Naive thymus-derived CD4-positive, alpha-beta T cell (primary cell): ENCODE measurements around the gene BAX. TPM values are rescaled to one million over a fixed set of nuclear protein-coding genes. Genes with fewer than 3 reads are reported as not detected.

Source experiments
- ATAC-seq: fragments of 150-1000 bp; cut with Tn5 transposase; 2 replicates; pipeline ENCODE4 v1.10.0; 2021; ENCODE audit warnings: mild to moderate bottlenecking, moderate library complexity
- CTCF ChIA-PET: fragments of 350-600 bp; sonication (Branson Sonifier 250); formaldehyde crosslinking; loops from one replicate; lab custom pipeline; 2021; ENCODE audit warnings: antibody characterized with exemption; lab: Charles Lee
- POLR2A ChIA-PET: fragments of 350-600 bp; sonication (Branson Sonifier 250); formaldehyde crosslinking; loops from one replicate; lab custom pipeline; 2021; ENCODE audit warnings: antibody characterized with exemption, inconsistent platforms; lab: Charles Lee
- DNase-seq, 9 donors: peaks; one replicate each; pipeline versions ENCODE4 v3.0.0 to v3.0.0-alpha.2; 2020 to 2022; ENCODE audit warnings: mixed read lengths in 1 of 9
- H3K27ac ChIP-seq: one replicate; pipeline ENCODE4 v1.7.0; 2013; ENCODE audit warnings: mild to moderate bottlenecking, low read depth, low read length, moderate library complexity
- H3K27me3 ChIP-seq, 2 donors: one replicate each; pipeline ENCODE4 v1.7.0; 2013; ENCODE audit warnings: low read length in 2 of 2, mild to moderate bottlenecking in 2 of 2, moderate library complexity in 2 of 2; ENCODE audit not compliant: control insufficient read depth in 2 of 2, insufficient read depth in 2 of 2
- H3K36me3 ChIP-seq, 3 experiments: 1 replicate in 2 of 3; 2 replicates in 1 of 3; pipeline ENCODE4 v1.7.0; 2013; ENCODE audit warnings: low read length in 3 of 3, mild to moderate bottlenecking in 3 of 3, moderate library complexity in 1 of 3; ENCODE audit not compliant: insufficient read depth in 3 of 3, control insufficient read depth in 2 of 3
- H3K4me1 ChIP-seq, 2 donors: one replicate each; pipeline ENCODE4 v1.7.0; 2013; ENCODE audit warnings: low read length in 2 of 2, mild to moderate bottlenecking in 2 of 2, moderate library complexity in 1 of 2; ENCODE audit not compliant: control insufficient read depth in 2 of 2, insufficient read depth in 2 of 2
- H3K4me3 ChIP-seq: 2 replicates; pipeline ENCODE4 v1.7.0; 2013; ENCODE audit warnings: mild to moderate bottlenecking, low read length
- H3K9me3 ChIP-seq, 3 experiments: 1 replicate in 2 of 3; 2 replicates in 1 of 3; pipeline ENCODE4 v1.7.0; 2013; ENCODE audit warnings: low read length in 3 of 3; ENCODE audit not compliant: control insufficient read depth in 2 of 3
- H3K27ac Mint-ChIP-seq, 9 donors: one replicate each; pipeline ENCODE4 v1.8.0; 2020 to 2022; ENCODE audit warnings: mixed read lengths in 9 of 9, mild to moderate bottlenecking in 8 of 9, moderate library complexity in 5 of 9, inconsistent platforms in 2 of 9
- H3K27me3 Mint-ChIP-seq, 5 donors: one replicate each; pipeline ENCODE4 v1.8.0; 2021 to 2022; ENCODE audit warnings: mixed read lengths in 5 of 5, mild to moderate bottlenecking in 1 of 5
- H3K36me3 Mint-ChIP-seq, 5 donors: one replicate each; pipeline ENCODE4 v1.8.0; 2020 to 2022; ENCODE audit warnings: mixed read lengths in 5 of 5, mild to moderate bottlenecking in 3 of 5, inconsistent platforms in 1 of 5
- H3K4me1 Mint-ChIP-seq, 7 donors: one replicate each; pipeline ENCODE4 v1.8.0; 2020 to 2022; ENCODE audit warnings: mixed read lengths in 7 of 7, mild to moderate bottlenecking in 3 of 7, inconsistent platforms in 1 of 7
- H3K4me3 Mint-ChIP-seq, 10 donors: one replicate each; pipeline ENCODE4 v1.8.0; 2020 to 2022; ENCODE audit warnings: mild to moderate bottlenecking in 10 of 10, mixed read lengths in 10 of 10, moderate library complexity in 6 of 10, inconsistent platforms in 2 of 10
- H3K9me3 Mint-ChIP-seq, 11 donors: one replicate each; pipeline ENCODE4 v1.8.0; 2020 to 2022; ENCODE audit warnings: mixed read lengths in 11 of 11, mild to moderate bottlenecking in 4 of 11, inconsistent platforms in 1 of 11, moderate library complexity in 1 of 11
- intact Hi-C, 2 donors: fragments of 100-400 bp; cut with micrococcal nuclease; formaldehyde crosslinking; loops; one replicate each; pipeline ENCODE4 v1.15.1; 2023
- polyA plus RNA-seq, 2 donors: library from polyadenylated mRNA; unstranded; fragments of 300-500 nt; fragmentation: Illumina TruSeq; gene quantifications; one replicate each; pipeline ENCODE4 v1.2.3, GENCODE V29; 2021
- total RNA-seq, 6 experiments: library from RNA in 5 of 6; stranded (reverse) in 5 of 6; gene quantifications; 1 replicate in 5 of 6; 2 replicates in 1 of 6; pipeline ENCODE4 v1.2.3 and lab custom pipeline; 2021 to 2026

BAX gene
- total and polyA plus RNA-seq, 7 experiments from 2014 or later, result 49.1 to 355 (median 85.4) TPM

DNA sequence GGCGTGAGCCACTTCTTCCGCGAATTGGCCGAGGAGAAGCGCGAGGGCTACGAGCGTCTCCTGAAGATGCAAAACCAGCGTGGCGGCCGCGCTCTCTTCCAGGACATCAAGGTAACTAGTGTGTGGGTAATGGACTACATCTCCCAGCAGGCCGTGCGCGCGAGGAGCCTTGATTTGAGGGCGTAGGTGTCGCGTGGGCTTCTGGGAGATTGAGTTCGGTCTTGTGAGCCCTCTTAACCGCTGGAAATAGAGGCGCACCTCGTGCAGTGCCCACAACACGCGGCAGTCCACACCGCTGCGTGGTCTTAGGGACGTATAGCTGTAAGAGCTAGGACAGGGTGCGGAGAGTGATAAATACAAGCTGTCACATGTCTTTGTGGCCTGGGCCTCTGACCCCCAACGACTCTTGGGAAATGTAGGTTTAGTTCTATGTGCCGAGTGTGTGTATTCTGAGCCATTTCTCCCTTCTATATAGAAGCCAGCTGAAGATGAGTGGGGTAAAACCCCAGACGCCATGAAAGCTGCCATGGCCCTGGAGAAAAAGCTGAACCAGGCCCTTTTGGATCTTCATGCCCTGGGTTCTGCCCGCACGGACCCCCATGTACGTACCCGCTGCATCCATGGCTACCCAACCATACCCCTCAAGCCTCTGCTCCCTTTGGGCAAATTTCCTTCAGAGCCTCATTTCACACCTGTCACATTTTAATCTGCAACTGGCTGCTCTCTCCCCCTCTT lies 11.3 kb downstream of the BAX start:
- Mint-ChIP-seq H3K4me1 (peaks cover 40 to 70% (median 64%) of the 10 kb centered on the region in 7 donors), H3K36me3 (peaks cover 0 to 30% (median 11%) of the 10 kb centered on the region in 5 donors), H3K27me3 (no peaks in the 10 kb centered on the region), H3K9me3 (peaks cover 0 to 5% (median 0%) of the 10 kb centered on the region in 11 donors), H3K4me3 (peak overlapping the region; percentile 94 to 100 (median 99)), H3K27ac (peak overlapping the region; percentile 93 to 100 (median 97))
- peak overlapping the region; percentile 86 for H3K4me3 ChIP-seq
- intact Hi-C loops, result loop anchor here (1.0 to 5.0 kb wide), 15 partner anchors 11 to 634 kb away; partner anchors contain the start of genes CA11 (in 2 of the 2), GYS1 (in 2 of the 2), NUCB1 (in 2 of the 2) and RUVBL2 (in 2 of the 2)
- POLR2A ChIA-PET, result interaction anchor here (0.6 to 5.3 kb wide), 29 partner anchors 8 to 347 kb away, joined by 3 to 58 read pairs (median 4); partner anchors contain the start of genes BAX, CA11, DHDH and GYS1
- no peaks in the 10 kb centered on the region for H3K27me3 ChIP-seq
- H3K9me3 ChIP-seq, result no peaks in the 10 kb centered on the region
- peak; percentile 71 to 93 (median 88) for DNase-seq
- H3K4me1 ChIP-seq, result peaks cover 30 to 37% of the 10 kb centered on the region in 2 donors
- peak overlapping the region; percentile 73 for H3K27ac ChIP-seq
- H3K36me3 ChIP-seq, result peaks cover 0 to 46% (median 6%) of the 10 kb centered on the region in 3 experiments
- ATAC-seq, result peak; percentile 75
- CTCF ChIA-PET, result interaction anchor here (0.6 to 1.8 kb wide), 6 partner anchors 11 to 172 kb away, joined by 3 to 4 read pairs (median 4); partner anchors contain the start of genes GYS1, NUCB1 and RUVBL2

DNA sequence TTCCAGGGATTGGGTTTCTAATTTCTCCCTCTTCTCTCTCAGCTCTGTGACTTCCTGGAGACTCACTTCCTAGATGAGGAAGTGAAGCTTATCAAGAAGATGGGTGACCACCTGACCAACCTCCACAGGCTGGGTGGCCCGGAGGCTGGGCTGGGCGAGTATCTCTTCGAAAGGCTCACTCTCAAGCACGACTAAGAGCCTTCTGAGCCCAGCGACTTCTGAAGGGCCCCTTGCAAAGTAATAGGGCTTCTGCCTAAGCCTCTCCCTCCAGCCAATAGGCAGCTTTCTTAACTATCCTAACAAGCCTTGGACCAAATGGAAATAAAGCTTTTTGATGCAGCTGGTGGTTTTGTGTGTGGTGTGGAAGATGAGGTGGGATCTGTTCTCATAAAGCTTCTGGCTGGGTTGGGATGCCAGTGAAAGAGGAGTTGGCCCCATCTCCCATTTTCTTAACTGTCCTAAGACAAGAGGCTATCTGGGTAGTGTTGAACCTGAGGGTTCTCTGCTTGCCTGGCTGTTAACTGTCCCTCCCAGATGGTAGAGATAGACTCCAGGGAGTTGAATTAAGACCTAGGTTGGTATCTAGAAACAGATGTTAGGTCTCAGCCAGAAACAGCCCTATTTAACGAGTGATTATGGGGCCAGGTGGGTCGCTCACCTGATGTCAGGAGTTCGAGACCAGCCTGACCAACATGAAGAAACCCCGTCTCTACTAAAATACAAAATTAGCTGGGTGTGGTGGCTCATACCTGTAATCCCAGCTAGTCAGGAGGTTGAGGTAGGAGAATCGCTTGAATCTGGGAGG lies 12.1 kb downstream of the BAX start:
- H3K36me3 Mint-ChIP-seq, result peaks cover 0 to 27% (median 11%) of the 10 kb centered on the region in 5 donors
- H3K27ac Mint-ChIP-seq, result peak overlapping the region in 7 of 9 donors; percentile 93 to 100 (median 98)
- H3K4me1 Mint-ChIP-seq, result peaks cover 33 to 67% (median 61%) of the 10 kb centered on the region in 7 donors
- POLR2A ChIA-PET, result interaction anchor here (0.6 to 5.3 kb wide), 25 partner anchors 7 to 722 kb away, joined by 3 to 58 read pairs (median 4); partner anchors contain the start of genes BAX, CA11, DHDH and GYS1
- intact Hi-C loops, result loop anchor here (5.0 kb wide), 3 partner anchors 319 to 634 kb away; partner anchors contain the start of genes CA11 (in 1 of the 2) and LMTK3 (in 1 of the 2)
- ATAC-seq (no peak), DNase-seq (no peak)
- peak overlapping the region; percentile 86 for H3K4me3 ChIP-seq
- H3K27ac ChIP-seq, result peak overlapping the region; percentile 73
- peaks cover 0 to 47% (median 6%) of the 10 kb centered on the region in 3 experiments for H3K36me3 ChIP-seq
- no peaks in the 10 kb centered on the region for H3K9me3 ChIP-seq
- CTCF ChIA-PET, result interaction anchor here (0.6 to 1.8 kb wide), 9 partner anchors 11 to 179 kb away, joined by 3 to 4 read pairs (median 3); partner anchors contain the start of genes GYS1, HSD17B14, NUCB1 and RUVBL2
- no peaks in the 10 kb centered on the region for H3K27me3 ChIP-seq
- peaks cover 30 to 36% of the 10 kb centered on the region in 2 donors for H3K4me1 ChIP-seq
- peak overlapping the region; percentile 94 to 100 (median 99) for H3K4me3 Mint-ChIP-seq
- H3K9me3 Mint-ChIP-seq, result peaks cover 0 to 5% (median 0%) of the 10 kb centered on the region in 11 donors
- H3K27me3 Mint-ChIP-seq, result no peaks in the 10 kb centered on the region

DNA sequence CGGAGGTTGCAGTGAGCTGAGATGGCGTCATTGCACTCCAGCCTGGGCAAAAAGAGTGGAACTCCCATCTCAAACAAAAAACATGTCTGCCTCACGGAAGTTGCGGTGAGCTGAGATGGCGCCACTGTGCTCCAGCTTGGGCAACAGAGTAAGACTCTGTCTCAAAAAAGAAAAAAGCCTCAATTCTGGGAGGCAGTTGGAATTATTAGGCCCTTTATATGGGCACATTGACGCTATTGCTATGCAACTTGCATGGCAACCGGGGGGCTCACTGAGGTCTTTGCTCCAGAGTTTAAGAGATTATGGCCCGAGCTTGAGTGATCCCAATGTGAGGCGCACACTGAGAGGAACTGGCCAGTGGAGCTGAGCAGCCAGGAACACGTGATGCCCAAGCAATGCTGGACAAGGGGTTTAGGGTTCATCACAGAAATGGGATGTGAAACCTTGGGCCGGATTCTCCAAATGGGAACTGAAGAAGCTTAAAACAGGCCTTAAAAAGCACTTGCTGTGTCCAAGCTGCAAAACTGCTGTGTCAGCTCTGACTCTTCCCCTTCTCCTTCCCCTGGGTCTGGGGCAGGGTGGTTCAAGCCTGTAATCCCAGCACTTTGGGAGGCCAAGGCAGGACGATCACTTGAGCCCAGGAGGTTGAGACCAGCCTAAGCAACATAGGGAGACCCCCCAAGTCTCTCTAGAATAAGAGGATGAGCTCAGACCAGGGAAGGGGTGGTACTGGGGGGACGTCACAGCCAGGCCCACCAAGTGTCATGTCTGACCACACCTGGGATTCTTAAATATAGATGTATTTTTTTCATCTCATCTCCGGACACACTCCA lies 12.9 kb downstream of the BAX start:
- Histone ChIP-seq H3K9me3 (no peaks in the 10 kb centered on the region), H3K4me3 (no peak overlapping the region), H3K27me3 (no peaks in the 10 kb centered on the region), H3K4me1 (peaks cover 26 to 28% of the 10 kb centered on the region in 2 donors), H3K36me3 (peaks cover 0 to 49% (median 6%) of the 10 kb centered on the region in 3 experiments), H3K27ac (no peak overlapping the region)
- no peak for DNase-seq
- peak overlapping the region; percentile 5 to 100 (median 55) for H3K4me3 Mint-ChIP-seq
- peaks cover 27 to 59% (median 53%) of the 10 kb centered on the region in 7 donors for H3K4me1 Mint-ChIP-seq
- ChIA-PET CTCF (interaction anchor here (0.7 to 1.2 kb wide), 8 partner anchors 9 to 180 kb away, joined by 3 to 5 read pairs (median 3); partner anchors contain the start of gene HSD17B14), POLR2A (interaction anchor here (0.6 to 5.3 kb wide), 13 partner anchors 8 to 721 kb away, joined by 3 to 58 read pairs (median 6); partner anchors contain the start of genes BAX, GYS1, PPP1R15A and RUVBL2)
- peaks cover 0 to 5% (median 0%) of the 10 kb centered on the region in 11 donors for H3K9me3 Mint-ChIP-seq
- intact Hi-C loops, result loop anchor here (5.0 kb wide), 3 partner anchors 320 to 635 kb away; partner anchors contain the start of genes CA11 (in 1 of the 2) and LMTK3 (in 1 of the 2)
- H3K36me3 Mint-ChIP-seq, result peaks cover 0 to 25% (median 11%) of the 10 kb centered on the region in 5 donors
- H3K27ac Mint-ChIP-seq, result peak overlapping the region in 3 of 9 donors; percentile 28 to 97 (median 48)
- no peaks in the 10 kb centered on the region for H3K27me3 Mint-ChIP-seq
- ATAC-seq, result peak; percentile 11

DNA sequence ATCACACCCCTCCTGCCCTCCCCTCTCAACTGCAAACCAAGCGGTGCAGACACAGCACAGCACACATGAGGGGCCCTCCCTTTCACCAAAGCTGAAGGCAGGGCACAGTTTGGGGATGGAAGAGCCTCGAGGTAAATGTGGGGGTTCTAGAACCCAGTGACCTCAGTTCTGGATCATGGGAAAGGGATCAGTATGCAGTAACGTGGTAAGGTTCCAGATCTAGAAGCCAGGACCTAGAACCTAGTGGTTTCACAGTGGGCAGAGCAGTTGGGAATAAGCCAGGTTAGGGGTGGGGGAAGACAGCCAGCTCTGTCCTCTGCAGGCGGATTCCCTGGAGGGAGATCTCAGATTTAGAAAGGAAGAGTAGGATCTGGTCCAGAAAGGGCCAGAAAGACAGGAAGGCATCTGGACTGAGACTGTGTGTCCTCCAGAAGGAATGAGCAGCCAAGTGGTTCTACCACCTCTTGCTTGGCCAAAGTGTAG lies 13.5 kb downstream of the BAX start:
- CTCF ChIA-PET, result interaction anchor here (0.7 to 1.1 kb wide), 3 partner anchors 9 to 173 kb away, joined by 3 to 5 read pairs (median 4); no protein-coding TSS in a partner anchor
- Mint-ChIP-seq H3K9me3 (peaks cover 0 to 5% (median 0%) of the 10 kb centered on the region in 11 donors), H3K4me3 (peak overlapping the region in 4 of 10 donors; percentile 3 to 99 (median 10)), H3K27me3 (no peaks in the 10 kb centered on the region), H3K27ac (peak overlapping the region in 4 of 9 donors; percentile 24 to 49 (median 35)), H3K4me1 (peaks cover 21 to 52% (median 46%) of the 10 kb centered on the region in 7 donors), H3K36me3 (peaks cover 0 to 28% (median 11%) of the 10 kb centered on the region in 5 donors)
- Histone ChIP-seq H3K4me3 (no peak overlapping the region), H3K4me1 (peaks cover 24 to 26% of the 10 kb centered on the region in 2 donors), H3K27me3 (no peaks in the 10 kb centered on the region), H3K9me3 (no peaks in the 10 kb centered on the region), H3K27ac (no peak overlapping the region), H3K36me3 (peaks cover 0 to 49% (median 6%) of the 10 kb centered on the region in 3 experiments)
- ATAC-seq (no peak), DNase-seq (no peak)
- intact Hi-C loops, result loop anchor here (5.0 kb wide), 3 partner anchors 321 to 636 kb away; partner anchors contain the start of genes CA11 (in 1 of the 2) and LMTK3 (in 1 of the 2)
- POLR2A ChIA-PET, result interaction anchor here (0.9 to 5.3 kb wide), 4 partner anchors 15 to 93 kb away, joined by 4 to 58 read pairs (median 8); partner anchors contain the start of genes GYS1 and RUVBL2

DNA sequence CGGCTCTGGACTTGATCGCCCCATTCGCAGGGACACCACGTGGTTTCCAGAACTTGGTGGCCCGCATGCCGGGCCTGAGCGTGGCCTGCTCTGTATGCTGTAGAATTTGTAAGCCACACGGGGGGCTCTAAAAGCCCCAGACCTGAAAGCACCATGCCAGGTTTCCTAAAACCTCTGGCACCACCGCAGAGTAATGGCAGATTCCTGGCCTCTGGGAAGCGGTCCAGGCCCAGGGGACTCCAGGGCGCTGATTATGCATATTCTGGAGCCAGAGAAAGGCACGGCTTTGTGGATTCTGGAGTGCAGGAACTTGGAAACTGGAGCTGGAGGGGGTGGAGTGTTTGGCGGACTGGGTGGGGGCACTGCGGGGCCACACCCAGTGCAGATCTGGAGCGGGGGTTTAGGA lies 14.1 kb downstream of the BAX start:
- no peaks in the 10 kb centered on the region for H3K27me3 Mint-ChIP-seq
- Histone ChIP-seq H3K4me1 (peaks cover 18 to 21% of the 10 kb centered on the region in 2 donors), H3K4me3 (no peak overlapping the region), H3K27me3 (no peaks in the 10 kb centered on the region), H3K9me3 (no peaks in the 10 kb centered on the region), H3K27ac (no peak overlapping the region), H3K36me3 (peaks cover 0 to 52% (median 6%) of the 10 kb centered on the region in 3 experiments)
- CTCF ChIA-PET, result interaction anchor here (0.7 to 1.0 kb wide), 4 partner anchors 8 to 1196 kb away, joined by 4 to 5 read pairs (median 4); partner anchors contain the start of gene GYS1
- H3K4me1 Mint-ChIP-seq, result peaks cover 15 to 46% (median 41%) of the 10 kb centered on the region in 7 donors
- peaks cover 0 to 5% (median 0%) of the 10 kb centered on the region in 11 donors for H3K9me3 Mint-ChIP-seq
- DNase-seq, result no peak
- H3K36me3 Mint-ChIP-seq, result peaks cover 0 to 28% (median 11%) of the 10 kb centered on the region in 5 donors
- peak overlapping the region in 1 of 10 donors; percentile 69 for H3K4me3 Mint-ChIP-seq
- no peak for ATAC-seq
- intact Hi-C loops, result loop anchor here (5.0 kb wide), 3 partner anchors 322 to 637 kb away; partner anchors contain the start of genes CA11 (in 1 of the 2) and LMTK3 (in 1 of the 2)
- POLR2A ChIA-PET, result interaction anchor here (1.0 to 2.0 kb wide), 3 partner anchors 11 to 15 kb away, joined by 3 to 6 read pairs (median 4); no protein-coding TSS in a partner anchor
- no peak overlapping the region for H3K27ac Mint-ChIP-seq
